HG03432 (cell line): Measurements from ENCODE around the gene GPR17.

Experiments used
- ATAC-seq: cut with Tn5 transposase; IDR thresholded peaks from one replicate; pipeline ENCODE4 v1.9.1; 2021; ENCODE audit warnings: mild to moderate bottlenecking, moderate library complexity; ENCODE audit not compliant: unreplicated experiment

The GPR17 gene

DNA sequence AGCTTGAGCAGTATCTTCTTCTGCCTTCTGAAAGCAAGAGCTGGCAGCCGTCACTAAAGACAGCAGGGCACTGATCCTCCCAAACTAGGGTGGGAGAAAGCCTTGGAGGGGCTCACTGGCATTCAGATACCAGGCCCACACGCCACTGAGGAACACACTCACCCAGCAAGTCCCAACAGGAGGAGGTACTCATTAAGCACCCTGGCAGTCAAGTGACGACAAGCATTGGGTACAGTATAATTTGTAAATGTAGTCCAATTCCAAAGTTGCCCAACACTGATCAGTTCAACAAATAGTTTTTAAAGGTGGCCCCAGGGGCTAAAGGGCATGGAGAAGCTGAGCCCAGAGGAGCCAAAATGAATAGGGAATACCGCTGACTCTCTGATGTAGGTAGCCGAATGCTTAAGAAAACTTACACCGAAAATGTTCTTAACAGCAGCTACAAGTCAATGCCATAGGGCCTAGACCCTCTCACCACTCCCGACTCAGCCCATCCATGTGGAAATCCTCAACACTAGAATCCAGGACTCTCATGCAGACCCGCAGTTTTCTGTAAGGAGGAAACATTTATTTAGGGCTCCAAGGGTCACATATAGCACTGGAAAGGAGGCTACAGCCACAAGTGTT, 19.4 kb downstream of the GPR17 start:
- ATAC-seq = no peak

DNA sequence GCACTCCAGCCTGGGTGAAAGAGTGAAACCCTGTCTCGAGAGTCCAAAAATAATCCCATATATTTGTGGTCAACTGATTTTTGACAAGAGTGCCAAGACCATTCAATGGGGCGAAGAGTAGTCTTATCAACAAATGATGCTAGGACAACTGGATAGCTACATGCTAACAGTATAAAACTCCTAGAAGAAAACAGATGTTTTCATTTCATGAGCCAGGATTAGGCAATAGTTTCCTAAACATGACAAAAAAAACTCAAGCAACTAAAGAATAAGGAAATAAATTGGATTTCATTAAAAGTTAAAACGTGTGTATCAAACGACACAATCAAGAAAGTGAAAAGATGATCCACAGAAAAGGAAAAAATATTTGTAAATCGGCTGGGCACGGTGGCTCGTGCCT, 23.1 kb downstream of the GPR17 start:
- no peak for ATAC-seq

DNA sequence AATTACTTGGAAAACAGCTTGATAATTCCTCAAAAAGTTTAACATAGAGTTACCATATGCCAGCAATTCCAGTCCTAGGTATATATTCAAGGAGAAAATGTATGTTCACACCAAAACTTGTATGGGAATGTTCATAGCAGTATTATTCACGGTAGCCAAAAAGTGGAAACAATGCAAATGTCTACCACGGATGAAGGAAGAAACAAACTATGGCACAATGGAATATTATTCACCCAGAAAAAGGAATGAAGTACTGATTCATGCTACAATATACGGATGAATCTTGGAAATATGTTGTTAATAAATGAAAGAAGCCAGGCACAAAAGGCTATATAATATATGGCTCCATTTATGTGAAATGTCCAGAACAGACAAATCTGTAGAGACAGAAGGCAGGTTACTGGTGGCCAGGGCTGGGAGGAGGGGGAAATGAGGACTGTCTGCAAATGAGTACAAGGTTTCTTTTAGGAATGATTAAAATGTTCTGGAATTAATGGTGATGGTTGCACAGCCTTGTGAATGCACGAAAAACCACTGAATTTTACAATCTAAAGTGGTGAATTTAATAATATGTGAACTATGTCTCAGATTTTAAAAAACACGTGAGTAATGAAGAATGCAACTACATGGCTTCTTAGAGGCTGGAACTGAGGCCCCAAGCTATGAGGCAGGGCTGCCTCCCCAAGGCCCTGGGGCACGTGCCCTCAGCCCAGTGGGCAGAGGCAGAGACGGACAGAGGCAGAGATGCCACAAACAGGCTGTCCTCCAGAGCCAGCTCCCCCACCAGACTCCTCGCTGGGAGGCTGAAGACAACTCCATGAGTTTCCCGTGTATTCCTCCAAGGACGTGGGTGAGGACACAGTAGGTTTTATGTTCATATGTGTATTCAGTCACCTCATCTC, 24.4 kb downstream of the GPR17 start:
- no peak for ATAC-seq

DNA sequence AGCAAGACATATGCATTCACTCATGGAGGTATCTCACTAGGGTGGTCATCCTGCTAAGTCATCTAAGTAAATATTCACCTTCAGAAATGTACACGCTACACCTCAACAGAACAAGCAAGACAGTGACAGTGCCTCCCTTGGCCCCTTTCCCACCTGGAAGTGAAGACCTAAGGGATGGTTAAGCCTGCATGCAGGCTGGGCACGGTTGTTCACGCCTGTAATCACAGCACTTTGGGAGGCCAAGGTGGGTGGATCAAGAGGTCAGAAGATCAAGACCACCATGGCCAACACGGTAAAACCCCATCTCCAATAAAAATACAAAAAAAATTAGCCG, 25.0 kb downstream of the GPR17 start:
- ATAC-seq = no peak

DNA sequence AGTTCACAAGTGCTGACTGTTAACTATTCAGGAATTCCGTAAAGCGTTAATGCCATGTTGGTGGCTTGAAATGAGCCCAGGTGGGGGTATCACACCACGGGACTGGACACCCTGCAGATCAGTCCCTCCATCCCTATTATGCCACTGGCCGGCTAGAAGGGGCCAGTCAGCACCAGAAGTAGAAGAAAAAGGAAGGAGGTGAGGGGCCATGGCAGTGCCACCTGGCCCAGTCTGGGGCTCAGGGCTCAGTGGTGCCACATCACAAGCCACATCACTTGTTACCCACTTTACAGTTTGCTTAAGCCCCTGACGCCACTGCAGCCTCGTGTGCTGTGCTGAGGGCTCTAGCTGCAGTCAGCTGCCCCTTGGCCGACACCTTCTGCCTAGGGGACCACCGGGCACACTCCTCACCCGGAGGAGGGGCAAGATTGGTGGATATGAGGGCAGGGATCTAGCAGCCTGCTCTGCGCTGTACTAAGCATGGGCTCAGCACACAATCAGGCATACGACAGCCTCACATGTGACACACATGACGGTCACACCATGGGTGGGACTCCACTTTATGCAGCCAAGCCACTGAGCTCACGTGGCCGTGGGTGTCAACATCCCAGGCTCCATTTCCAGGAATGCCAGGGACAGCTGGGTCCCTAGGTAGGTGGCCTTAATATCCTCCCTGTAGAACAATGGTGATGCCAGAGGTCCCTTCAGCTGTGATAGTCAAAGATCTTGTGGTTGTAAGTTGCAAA, 25.8 kb downstream of the GPR17 start:
- no peak for ATAC-seq

DNA sequence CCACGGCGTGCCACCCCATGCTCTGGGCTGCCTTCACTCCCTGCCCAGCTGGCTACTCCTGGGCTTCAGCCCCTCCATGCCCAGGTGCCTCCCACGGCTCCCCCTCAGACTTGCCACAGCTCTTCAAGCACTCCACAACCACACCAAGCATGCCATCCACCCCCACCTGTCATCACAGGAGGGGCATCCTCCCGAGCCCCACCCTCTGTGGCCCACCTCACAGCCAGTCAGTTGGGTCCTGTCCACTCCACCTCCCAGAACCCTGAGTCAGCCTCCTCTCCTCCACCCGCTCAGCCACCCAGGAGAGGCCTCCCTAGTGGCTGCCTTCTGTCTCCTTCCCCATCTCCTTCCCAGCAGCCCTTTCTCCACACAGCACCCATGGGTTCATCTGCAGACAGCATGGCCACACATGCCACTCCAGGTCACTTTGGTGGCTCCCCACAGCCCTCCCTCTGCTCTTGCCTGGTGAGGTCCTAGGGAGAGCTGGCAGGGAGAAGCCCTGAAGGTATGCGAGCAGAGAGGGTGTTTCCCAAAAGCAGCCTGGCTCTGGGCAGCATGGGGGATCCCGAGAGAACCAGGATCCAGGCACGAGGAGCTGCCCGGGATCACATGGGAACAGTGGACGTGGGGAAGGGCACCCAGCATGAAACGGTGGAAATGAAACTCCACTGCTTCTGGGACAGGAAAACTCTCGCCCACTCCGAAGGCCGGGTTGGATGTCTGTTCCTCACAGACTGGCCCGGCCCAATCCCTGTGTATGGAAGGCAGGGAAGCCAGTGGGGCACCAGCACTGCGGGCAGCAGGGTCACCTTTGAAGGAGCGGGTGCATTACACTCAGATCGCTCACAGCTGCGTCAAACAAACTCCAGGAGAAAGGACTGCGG, 26.6 kb downstream of the GPR17 start:
- ATAC-seq = no peak

DNA sequence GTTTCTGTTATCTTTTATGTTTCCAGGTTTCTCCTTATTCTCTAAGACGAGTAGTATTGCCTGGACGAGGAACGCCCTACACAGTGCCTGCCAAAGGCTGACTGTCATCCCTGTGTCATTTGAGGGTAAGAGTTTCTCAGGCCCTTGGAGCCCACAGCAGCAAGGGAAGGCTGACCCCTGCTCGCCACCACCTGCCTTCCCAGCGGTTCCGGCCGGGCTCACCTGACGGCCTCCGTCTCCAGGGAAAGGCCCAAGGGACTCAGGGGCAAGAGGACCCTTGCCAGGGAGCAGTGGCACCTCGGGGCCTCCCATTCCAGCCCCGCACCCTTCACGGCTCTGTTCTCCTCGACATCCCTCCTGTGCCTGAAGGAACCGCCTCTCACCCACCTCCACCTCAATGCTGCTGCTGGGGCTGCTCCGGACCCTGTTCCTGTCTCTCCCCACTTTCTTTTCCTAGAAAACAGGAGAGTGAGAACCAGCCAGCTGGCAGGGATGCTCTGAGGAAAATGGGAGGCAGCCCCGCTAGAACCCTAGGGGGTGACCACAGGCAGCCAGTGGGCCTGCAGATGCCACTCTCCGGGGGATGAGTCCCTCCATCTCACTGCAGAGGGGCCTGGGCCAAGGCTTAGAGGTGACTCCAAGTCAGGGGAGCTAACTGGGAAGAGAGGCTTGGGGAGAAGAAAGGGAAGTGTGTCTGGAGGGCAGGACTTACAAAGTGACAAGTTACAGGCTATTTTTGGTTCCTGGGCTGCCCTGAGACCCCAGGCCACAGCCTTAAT, 27.5 kb downstream of the GPR17 start:
- ATAC-seq = no peak

DNA sequence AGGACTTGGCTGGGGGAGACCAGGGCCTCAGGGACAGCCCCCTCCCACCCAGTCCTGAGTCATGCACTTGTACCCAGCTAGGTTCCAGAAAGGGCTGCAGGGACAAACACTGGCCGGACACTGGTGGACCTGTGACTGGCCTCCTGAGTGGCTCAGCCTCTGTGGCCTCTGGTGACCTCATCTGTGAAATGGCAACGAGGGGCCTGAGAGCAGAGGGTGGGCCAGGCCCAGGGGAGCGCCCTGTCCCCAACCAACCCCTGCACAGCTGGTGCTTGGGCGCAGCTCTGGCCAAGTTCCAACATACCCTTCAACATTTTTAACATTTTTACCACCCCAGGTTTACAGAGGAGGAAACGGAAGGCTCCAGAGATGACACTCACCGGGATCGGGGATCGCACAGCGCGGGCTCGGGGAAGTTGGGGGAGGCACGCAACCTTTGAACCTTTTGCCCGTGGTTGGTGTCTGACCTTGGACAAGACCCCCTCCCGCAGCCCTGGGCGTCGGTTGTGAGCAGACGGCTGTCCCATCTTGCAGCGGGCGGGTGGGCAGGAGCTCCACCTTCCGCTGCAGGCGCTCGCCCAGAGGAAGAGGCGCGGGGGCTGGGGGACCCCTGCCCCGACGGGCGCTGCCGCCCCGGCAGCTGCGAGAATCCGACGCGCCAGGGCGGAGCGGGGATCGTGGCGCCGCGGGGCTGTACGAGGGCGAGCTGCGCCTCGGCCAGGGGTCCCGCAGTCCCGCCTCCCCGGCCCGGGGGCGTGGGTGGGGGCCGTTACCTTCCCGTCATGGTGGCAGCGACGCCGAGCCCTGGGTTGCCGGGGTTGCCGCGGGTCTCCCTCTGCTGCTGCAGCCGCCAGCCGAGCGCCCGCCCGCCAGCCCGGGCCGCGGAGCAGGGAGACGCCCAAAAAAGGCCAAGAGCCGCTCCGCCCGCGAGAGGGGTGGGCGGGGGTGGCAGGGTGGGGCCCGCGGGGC, 28.6 kb downstream of the GPR17 start:
- no peak for ATAC-seq

DNA sequence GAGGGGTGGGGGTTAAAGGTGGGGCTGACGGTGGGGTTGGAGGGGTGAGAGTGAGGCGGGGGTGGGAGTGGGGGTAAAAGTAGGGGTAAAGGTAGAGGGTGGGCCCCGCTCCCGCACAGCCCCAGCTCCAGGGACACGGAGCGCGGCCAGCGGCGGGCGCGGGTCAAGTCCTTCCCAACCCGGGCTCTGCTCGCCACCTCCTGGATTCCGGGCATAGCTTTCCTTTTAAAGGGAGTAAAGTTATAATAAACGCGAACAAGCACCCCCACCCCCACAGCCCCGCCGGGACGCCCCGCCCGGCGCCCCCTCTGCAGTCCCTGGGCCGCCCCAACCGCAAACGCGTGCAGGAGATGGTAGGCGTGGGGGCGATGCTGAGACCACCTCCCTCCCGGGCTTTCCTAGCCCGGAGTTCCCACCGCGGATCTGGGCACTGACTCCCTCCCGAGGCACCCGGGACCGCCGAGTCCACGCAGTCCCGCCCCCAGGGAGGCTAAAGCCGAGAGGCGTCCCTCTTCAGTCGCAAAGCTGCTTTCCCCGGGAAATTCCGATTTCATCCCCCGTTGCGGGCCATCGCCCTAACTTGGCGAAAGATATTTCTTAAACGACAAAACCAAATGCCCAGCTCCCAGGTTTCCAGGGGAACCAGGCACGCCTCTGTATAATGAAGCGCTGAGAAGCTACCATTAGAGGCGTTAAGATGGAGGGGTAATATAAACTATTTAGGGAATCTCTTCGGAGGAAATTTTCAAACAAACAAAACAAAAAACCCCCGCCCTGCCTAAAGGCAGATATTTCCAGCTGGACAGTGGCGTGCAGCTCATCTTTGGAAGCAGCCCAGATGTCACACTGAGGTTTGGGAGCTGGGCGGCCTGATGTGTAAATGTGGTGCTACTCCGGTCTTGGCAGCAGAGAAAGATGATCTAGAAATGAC, 29.6 kb downstream of the GPR17 start, which contains the start of gene LIMS2:
LIMS2 (minus strand) TSS at position 200 of the 931 bp plus-strand sequence. CDS start 506 bp downstream, outside the sequence.
- no peak for ATAC-seq

DNA sequence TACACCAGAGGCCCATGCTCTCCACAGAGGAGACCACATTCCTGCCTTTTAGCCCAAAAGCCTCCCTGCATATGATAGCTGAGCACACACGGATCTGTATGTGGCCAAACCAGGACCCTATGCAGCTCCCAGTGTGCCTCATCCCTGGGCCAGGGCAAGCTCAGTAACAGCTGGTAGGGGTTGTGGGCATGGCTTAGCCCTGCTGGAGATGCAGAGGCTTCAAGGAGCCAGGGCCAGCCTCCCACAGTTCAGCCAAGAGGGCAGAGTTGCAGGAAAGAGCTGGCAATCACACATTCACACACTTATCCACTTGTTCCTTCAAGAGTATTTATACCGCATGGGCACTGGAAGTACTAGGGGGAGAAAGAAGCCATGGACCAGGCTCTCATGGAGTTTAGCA, 31.0 kb downstream of the GPR17 start:
- no peak for ATAC-seq

DNA sequence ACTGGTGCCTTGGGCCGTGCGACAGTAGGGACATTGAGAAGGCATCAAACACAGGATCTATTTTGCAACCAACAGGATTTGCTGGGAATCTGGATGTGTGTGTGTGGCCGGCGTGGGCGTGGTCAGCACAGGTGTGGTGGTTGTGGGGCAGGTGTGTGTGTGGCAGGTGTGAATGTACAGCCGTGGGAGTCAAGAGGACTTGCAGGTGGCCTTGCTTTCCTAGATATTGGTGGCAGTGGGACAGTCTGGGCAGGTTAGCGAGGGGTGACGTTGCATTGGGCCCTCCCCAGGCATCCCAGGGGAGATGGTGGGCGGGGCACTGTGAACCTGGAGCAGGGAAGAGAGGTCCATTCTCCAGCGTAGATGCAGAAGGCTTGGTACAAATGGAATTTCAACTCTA, 32.6 kb downstream of the GPR17 start:
- ATAC-seq = no peak

DNA sequence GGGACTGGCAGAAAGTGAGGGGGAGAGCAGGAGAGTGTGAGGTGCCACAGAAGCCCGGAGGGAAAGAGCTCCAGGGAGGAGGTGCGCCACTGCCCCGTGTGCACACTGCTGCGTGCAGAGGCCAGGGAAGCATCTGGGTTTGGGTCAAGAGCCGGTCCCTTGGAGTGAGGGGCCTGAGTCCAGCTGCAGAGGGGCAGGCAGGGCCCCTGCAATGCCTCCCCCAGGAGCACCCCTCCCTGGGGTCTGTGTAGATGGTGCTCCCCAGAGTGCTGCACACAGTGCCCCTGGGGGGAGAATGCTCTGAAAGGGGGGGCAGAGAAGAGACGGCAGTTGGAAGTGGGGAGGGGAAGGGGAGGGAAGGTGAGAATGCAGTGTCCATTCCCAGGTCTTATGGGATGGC, 33.0 kb downstream of the GPR17 start:
- ATAC-seq = no peak

DNA sequence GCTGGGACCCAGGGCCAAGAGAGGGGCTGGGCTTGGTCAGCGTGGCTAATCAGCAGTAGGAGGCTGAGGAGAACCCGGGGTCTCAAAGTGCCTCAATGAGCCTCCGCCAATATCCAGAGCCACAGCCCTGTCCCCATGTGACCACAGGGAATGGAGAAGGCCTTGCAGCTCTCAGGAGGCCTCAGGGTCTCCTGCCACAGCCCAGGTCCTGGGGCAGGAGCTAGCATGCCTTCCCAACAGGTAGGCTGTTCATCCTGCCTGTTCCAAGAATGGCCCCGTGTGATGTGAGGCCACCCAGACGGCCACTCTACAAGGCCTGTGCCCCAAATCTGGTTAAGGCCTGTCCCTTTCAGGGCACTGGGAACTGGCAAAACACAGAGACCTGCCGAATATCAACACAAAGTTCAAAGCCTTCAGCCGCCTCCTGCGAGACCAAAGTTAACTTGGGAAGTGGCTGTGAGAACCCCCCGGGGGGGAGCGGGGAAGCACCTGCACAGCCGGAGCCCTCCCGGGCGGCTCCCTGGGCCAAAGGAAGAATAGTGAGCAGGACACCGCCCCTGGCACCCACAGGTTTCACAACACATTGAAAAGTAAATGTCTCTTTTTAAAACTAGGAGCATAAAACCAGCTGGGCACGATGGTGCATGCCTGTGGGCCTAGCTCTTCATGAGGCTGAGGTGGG, 33.9 kb downstream of the GPR17 start:
- no peak for ATAC-seq

DNA sequence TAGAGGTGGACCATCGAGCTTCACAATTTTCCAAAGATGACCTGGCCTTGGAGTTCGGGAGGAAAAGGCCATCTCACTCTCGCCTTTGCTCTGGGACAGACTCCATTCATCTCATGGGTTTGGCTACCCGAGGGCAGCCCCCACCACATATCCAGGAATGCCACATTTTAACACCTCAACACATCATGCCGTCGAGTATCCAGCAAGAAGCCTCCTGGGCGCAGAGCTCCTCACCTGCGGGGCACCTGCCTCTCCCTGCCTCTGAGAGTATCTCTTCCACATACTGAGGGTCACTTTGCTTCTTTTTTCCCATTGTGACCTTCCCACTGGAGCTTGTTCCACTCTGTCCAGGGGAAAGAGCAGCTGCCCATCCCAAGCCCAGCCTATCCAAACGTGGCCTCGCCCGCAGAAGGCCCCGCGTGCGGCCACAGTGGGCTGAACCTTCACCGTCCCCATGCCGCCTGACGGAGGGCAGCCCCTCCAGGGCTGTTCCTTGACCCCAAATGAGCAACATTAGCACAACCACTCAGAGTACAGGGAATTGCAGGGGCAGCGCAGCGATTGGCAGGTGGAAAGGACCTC, 34.8 kb downstream of the GPR17 start:
- ATAC-seq = no peak

DNA sequence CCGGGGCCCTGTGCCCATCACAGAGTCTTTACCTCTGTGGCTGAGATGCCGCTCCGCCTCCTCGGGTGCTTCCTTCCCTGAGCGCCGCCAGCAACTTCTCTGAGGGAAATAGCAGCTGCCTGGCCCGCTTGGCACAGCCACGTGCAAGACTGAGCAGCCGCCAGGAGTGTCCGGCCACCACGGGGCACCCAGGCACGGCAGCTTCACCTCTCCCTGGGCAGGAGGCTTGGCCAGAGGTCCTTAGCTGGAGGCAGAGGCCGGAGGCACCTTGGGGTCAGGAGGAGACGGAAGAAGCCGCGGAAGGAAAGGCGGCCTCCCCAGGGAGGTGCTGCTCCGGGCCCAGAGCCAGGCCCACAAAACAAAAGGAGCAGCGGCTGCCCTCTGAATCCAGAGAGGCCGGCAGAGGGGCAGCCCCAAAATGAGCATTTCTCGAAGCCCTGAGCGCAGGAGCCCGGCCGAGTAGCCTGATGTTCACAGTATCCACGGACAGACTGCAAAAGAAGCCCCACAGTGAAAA, 35.4 kb downstream of the GPR17 start:
- ATAC-seq = no peak

DNA sequence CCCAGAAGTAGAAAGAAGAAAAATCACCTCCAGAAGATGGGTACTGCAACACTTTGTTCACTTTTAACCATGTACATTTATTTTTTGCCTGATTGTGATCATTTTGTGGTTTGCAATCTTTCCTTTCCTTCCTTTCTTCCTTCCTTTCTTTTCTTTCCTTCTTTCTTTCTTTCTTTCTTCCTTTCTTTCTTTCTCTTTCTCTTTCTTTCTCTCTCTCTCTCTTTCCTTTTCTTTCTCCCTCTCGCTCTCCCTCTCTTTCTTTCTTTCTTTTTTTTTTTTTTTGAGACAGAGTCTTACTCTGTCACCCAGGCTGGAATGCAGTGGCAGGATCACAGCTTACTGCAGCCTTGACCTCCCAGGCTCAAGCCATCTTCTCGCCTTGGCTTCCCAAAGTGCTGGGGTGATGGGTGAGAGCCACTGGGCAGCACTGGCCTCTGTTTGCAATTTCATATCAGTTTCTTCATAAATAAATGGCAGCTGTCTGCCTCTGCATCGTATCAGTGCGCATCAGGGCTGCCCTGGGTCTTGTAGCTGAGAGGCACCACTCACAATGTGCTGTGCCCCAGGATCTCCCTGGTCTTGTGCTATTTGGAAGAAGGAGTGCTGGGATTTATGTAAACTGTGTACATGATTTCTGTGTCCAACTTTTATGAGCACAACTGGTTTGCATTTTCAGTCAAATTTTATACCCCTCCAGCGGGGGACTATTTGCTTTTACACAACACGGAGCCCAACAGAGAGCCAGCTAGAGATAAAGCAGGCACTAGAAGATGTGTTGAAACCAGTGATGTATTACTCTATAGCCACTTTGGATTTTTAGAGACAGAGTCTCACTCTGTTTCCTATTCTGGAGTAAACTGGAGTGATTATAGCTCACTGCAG, 36.3 kb downstream of the GPR17 start:
- ATAC-seq = no peak
